Measurements from ENCODE around the gene NEDD9. TPM values are rescaled to one million over a fixed set of nuclear protein-coding genes. Genes with fewer than 3 reads are reported as not detected.

Gene NEDD9
- total RNA-seq, 2 donors from 2014 or later: 43.4 to 73.1 TPM

GRCh38 chr6:11194356-11195218 lies 37.9 kb downstream of the NEDD9 start:
- Histone ChIP-seq H3K9me3 (no peaks in the 10 kb centered on the region), H3K9ac (ENCODE audit: low read depth in 2 of 2, low read length in 2 of 2) (no peak overlapping the region), H3K27me3 (no peaks in the 10 kb centered on the region), H3K4me1 (no peaks in the 10 kb centered on the region), H3K4me3 (no peak overlapping the region), H3K27ac (no peak overlapping the region), H3K36me3 (peaks cover 10% of the 10 kb centered on the region)
- TF ChIP-seq CTCF (IDR thresholded peaks at IDR 0.05): no peak
- no peak for DNase-seq
- intact Hi-C loops (cut with DNase I): no loop called here

GRCh38 chr6:11193434-11193833 lies 39.0 kb downstream of the NEDD9 start:
- no peak overlapping the region for H3K27ac ChIP-seq
- no peaks in the 10 kb centered on the region for H3K27me3 ChIP-seq
- DNase-seq: no peak
- no peak overlapping the region for H3K4me3 ChIP-seq
- intact Hi-C loops (cut with DNase I): no loop called here
- H3K36me3 ChIP-seq: peaks cover 10% of the 10 kb centered on the region
- TF ChIP-seq CTCF (IDR thresholded peaks at IDR 0.05): no peak
- no peaks in the 10 kb centered on the region for H3K4me1 ChIP-seq
- no peaks in the 10 kb centered on the region for H3K9me3 ChIP-seq
- no peak overlapping the region for H3K9ac ChIP-seq (ENCODE audit: low read depth in 2 of 2, low read length in 2 of 2)

- Histone ChIP-seq H3K36me3 (peaks cover 15% of the 10 kb centered on the region), H3K9me3 (no peaks in the 10 kb centered on the region), H3K27ac (no peak overlapping the region), H3K27me3 (no peaks in the 10 kb centered on the region), H3K4me3 (no peak overlapping the region), H3K9ac (ENCODE audit: low read depth in 2 of 2, low read length in 2 of 2) (no peak overlapping the region), H3K4me1 (no peaks in the 10 kb centered on the region)
- no peak for DNase-seq
- TF ChIP-seq CTCF (IDR thresholded peaks at IDR 0.05): no peak
- intact Hi-C loops (cut with DNase I): no loop called here
These were observed 40.3 kb downstream of the NEDD9 start for GRCh38 chr6:11192167-11192566.

- intact Hi-C loops (cut with DNase I): no loop called here
- no peak overlapping the region for H3K9ac ChIP-seq (ENCODE audit: low read depth in 2 of 2, low read length in 2 of 2)
- no peak for TF ChIP-seq CTCF (IDR thresholded peaks at IDR 0.05)
- H3K4me3 ChIP-seq: no peak overlapping the region
- no peak for DNase-seq
- H3K27me3 ChIP-seq: no peaks in the 10 kb centered on the region
- no peaks in the 10 kb centered on the region for H3K9me3 ChIP-seq
- H3K36me3 ChIP-seq: peaks cover 15% of the 10 kb centered on the region
- no peaks in the 10 kb centered on the region for H3K4me1 ChIP-seq
- no peak overlapping the region for H3K27ac ChIP-seq
These were observed 41.7 kb downstream of the NEDD9 start for GRCh38 chr6:11190625-11191245.

- no peak for TF ChIP-seq CTCF (IDR thresholded peaks at IDR 0.05)
- no peak overlapping the region for H3K27ac ChIP-seq
- H3K27me3 ChIP-seq: no peaks in the 10 kb centered on the region
- intact Hi-C loops (cut with DNase I): no loop called here
- peaks cover 15% of the 10 kb centered on the region for H3K36me3 ChIP-seq
- H3K4me1 ChIP-seq: no peaks in the 10 kb centered on the region
- DNase-seq: no peak
- H3K9me3 ChIP-seq: no peaks in the 10 kb centered on the region
- no peak overlapping the region for H3K4me3 ChIP-seq
- H3K9ac ChIP-seq (ENCODE audit: low read depth in 2 of 2, low read length in 2 of 2): no peak overlapping the region
These were observed 42.4 kb downstream of the NEDD9 start for GRCh38 chr6:11189865-11190624.

Measured in colonic mucosa (tissue), 4 donors.